BJ (cell line): ENCODE measurements around the gene SYPL1. TPM values are rescaled to one million over a fixed set of nuclear protein-coding genes. Genes with fewer than 3 reads are reported as not detected.

Source experiments
- CTCF ChIA-PET: fragments of 350-600 bp; formaldehyde crosslinking; extraction: SDS; loops from one replicate; lab custom pipeline; 2021; ENCODE audit warnings: antibody characterized with exemption, inconsistent platforms; lab: Yijun Ruan, JAX
- POLR2A ChIA-PET: fragments of 300-600 bp; sonication (Branson Sonifier 250); formaldehyde crosslinking; extraction: SDS; loops from one replicate; lab custom pipeline; 2021; ENCODE audit warnings: antibody characterized with exemption; lab: Charles Lee
- DNase-seq: peaks from one replicate; pipeline ENCODE4 v3.0.0-alpha.2; 2011; ENCODE audit warnings: low read depth
- H3K27me3 ChIP-seq: 2 replicates; pipeline ENCODE4 v1.6.0; 2011; ENCODE audit warnings: low read length; ENCODE audit not compliant: control insufficient read depth, insufficient read depth
- H3K36me3 ChIP-seq: 2 replicates; pipeline ENCODE4 v1.5.1; 2011; ENCODE audit warnings: low read length; ENCODE audit not compliant: control insufficient read depth, insufficient read depth
- H3K4me3 ChIP-seq: 2 replicates; pipeline ENCODE4 v1.5.1; 2011; ENCODE audit warnings: low read depth, mild to moderate bottlenecking, control low read depth, low read length
- CTCF ChIP-seq: IDR thresholded peaks from 2 replicates; pipeline ENCODE4 v1.5.1; 2011; ENCODE audit warnings: low read depth, mild to moderate bottlenecking, control low read depth, inconsistent platforms, low read length, moderate library complexity; ENCODE audit not compliant: insufficient read depth
- polyA plus RNA-seq: library from polyadenylated mRNA; depleted of rRNA; stranded (reverse); fragments of >200 nt; gene quantifications from 2 replicates; pipeline ENCODE4 v1.2.3, GENCODE V29; 2011

SYPL1 gene
- polyA plus RNA-seq, 1 experiment = 39.9 TPM

- ChIA-PET CTCF (no interaction called here), POLR2A (no interaction called here)
- DNase-seq = no peak
- H3K4me3 ChIP-seq = no peak overlapping the region
- no peaks in the 10 kb centered on the region for H3K36me3 ChIP-seq
- no peak for TF ChIP-seq CTCF
- H3K27me3 ChIP-seq = no peaks in the 10 kb centered on the region
Observed at GRCh38 chr7:106063024-106063423, 49.1 kb downstream of the SYPL1 start.

GRCh38 chr7:106062521-106062931 lies 49.6 kb downstream of the SYPL1 start:
- Histone ChIP-seq H3K36me3 (no peaks in the 10 kb centered on the region), H3K4me3 (no peak overlapping the region), H3K27me3 (no peaks in the 10 kb centered on the region)
- POLR2A ChIA-PET = no interaction called here
- DNase-seq = no peak
- CTCF ChIA-PET = interaction anchor here (1.3 to 9.2 kb wide), 2 partner anchors 82 to 90 kb away, joined by 3 to 184 read pairs; no protein-coding TSS in a partner anchor
- TF ChIP-seq CTCF = no peak

GRCh38 chr7:106062006-106062405 lies 50.1 kb downstream of the SYPL1 start:
- Histone ChIP-seq H3K4me3 (no peak overlapping the region), H3K36me3 (no peaks in the 10 kb centered on the region), H3K27me3 (no peaks in the 10 kb centered on the region)
- POLR2A ChIA-PET = no interaction called here
- no peak for TF ChIP-seq CTCF
- CTCF ChIA-PET = interaction anchor here (1.3 to 9.2 kb wide), 2 partner anchors 83 to 91 kb away, joined by 3 to 184 read pairs; no protein-coding TSS in a partner anchor
- DNase-seq = no peak

- TF ChIP-seq CTCF = no peak
- ChIA-PET POLR2A (no interaction called here), CTCF (interaction anchor here (1.3 to 9.2 kb wide), 3 partner anchors 84 to 106 kb away, joined by 3 to 184 read pairs (median 3); no protein-coding TSS in a partner anchor)
- DNase-seq = no peak
- H3K27me3 ChIP-seq = no peaks in the 10 kb centered on the region
- no peaks in the 10 kb centered on the region for H3K36me3 ChIP-seq
- H3K4me3 ChIP-seq = no peak overlapping the region
Observed at GRCh38 chr7:106061301-106061979, 50.7 kb downstream of the SYPL1 start.

GRCh38 chr7:106060394-106060920 lies 51.7 kb downstream of the SYPL1 start:
- POLR2A ChIA-PET = no interaction called here

More at GRCh38 chr7:106060394-106060920, 51.7 kb downstream of the SYPL1 start:
- Histone ChIP-seq H3K4me3 (no peak overlapping the region), H3K36me3 (no peaks in the 10 kb centered on the region), H3K27me3 (no peaks in the 10 kb centered on the region)
- CTCF ChIA-PET = interaction anchor here (0.8 to 9.2 kb wide), 3 partner anchors 43 to 107 kb away, joined by 3 to 184 read pairs (median 4); no protein-coding TSS in a partner anchor
- DNase-seq = no peak
- no peak for TF ChIP-seq CTCF
